ENCODE data around the gene SLMAP.

GRCh38 chr3:57934373-57934772 lies 178.3 kb downstream of the SLMAP start:
- TF ChIP-seq, protein P1, sequence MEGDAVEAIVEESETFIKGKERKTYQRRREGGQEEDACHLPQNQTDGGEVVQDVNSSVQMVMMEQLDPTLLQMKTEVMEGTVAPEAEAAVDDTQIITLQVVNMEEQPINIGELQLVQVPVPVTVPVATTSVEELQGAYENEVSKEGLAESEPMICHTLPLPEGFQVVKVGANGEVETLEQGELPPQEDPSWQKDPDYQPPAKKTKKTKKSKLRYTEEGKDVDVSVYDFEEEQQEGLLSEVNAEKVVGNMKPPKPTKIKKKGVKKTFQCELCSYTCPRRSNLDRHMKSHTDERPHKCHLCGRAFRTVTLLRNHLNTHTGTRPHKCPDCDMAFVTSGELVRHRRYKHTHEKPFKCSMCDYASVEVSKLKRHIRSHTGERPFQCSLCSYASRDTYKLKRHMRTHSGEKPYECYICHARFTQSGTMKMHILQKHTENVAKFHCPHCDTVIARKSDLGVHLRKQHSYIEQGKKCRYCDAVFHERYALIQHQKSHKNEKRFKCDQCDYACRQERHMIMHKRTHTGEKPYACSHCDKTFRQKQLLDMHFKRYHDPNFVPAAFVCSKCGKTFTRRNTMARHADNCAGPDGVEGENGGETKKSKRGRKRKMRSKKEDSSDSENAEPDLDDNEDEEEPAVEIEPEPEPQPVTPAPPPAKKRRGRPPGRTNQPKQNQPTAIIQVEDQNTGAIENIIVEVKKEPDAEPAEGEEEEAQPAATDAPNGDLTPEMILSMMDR (optimal IDR thresholded peaks at IDR 0.05 in 1 of 3, IDR thresholded peaks at IDR 0.05 in 1 of 3, conservative IDR thresholded peaks at IDR 0.05 in 1 of 3; ENCODE audit: extremely low read depth in 1 of 3, insufficient read depth in 2 of 3, low read length in 3 of 3) = no peak
- no peak for TF ChIP-seq EZH2 (IDR thresholded peaks at IDR 0.05; ENCODE audit: low read length)
